PC-9 (cell line): ENCODE measurements around the gene ANKRD24.
"Not testable (repeated sequence)": the region's sequence is repeated elsewhere in the genome, so short reads cannot be mapped to it uniquely, and the experiment has no call there.

Source experiments
- CTCF ChIP-seq: fragments of 200-600 bp; sonication (generic); conservative IDR thresholded peaks from 2 replicates; pipeline ENCODE4 v1.6.1; 2017; ENCODE audit warnings: mixed run types, antibody characterized with exemption, mild to moderate bottlenecking, moderate library complexity
- EZH2 ChIP-seq: fragments of 200-600 bp; sonication (generic); IDR thresholded peaks from 2 replicates; pipeline ENCODE4 v1.8.0; 2017; ENCODE audit warnings: antibody characterized with exemption, low read depth

DNA sequence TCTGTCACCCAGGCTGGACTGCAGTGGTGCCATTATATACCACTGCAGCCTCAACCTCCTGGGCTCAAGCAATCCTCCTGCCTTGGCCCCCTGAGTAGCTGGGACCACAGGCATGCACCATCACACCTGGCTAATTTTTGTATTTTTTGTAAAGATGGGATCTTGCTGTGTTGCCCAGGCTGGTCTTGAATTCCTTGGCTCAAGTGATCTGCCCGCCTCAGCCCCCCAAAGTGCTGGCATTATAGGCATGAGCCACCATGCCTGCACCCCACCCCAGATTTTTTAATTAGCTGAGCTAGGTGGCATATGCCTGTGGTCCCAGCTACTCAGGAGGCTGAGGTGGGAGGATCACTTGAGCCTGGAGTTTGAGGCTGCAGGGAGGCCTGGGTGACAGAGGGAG is 39.6 kb upstream of the ANKRD24 start:
- TF ChIP-seq CTCF, EZH2: not testable (repeated sequence)
